ENCODE data around the gene CLSTN2. TPM values are rescaled to one million over a fixed set of nuclear protein-coding genes. Genes with fewer than 3 reads are reported as not detected.

Gene CLSTN2
- total RNA-seq, 1 experiment from 2014 or later = not detected

DNA sequence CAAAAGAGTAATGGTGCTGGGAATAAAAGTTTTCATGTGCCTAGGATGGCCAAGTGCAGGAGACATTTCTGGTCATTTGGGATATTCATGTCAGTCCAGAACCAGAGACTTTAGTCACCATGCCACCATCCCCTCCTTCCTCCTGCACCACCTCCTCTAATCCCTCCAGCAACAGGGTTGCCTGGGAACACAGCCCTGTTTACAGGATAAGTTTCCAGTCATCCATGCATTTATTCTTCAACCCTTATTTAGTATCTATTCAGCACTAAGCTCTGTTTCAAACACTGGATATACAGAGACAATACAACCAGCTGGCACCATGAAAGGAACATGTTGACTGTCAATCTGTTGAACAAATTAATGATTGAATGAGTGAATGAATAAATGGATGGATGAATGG lies 211.7 kb downstream of the CLSTN2 start:
- no peak for DNase-seq (ENCODE audit: low spot score)

DNA sequence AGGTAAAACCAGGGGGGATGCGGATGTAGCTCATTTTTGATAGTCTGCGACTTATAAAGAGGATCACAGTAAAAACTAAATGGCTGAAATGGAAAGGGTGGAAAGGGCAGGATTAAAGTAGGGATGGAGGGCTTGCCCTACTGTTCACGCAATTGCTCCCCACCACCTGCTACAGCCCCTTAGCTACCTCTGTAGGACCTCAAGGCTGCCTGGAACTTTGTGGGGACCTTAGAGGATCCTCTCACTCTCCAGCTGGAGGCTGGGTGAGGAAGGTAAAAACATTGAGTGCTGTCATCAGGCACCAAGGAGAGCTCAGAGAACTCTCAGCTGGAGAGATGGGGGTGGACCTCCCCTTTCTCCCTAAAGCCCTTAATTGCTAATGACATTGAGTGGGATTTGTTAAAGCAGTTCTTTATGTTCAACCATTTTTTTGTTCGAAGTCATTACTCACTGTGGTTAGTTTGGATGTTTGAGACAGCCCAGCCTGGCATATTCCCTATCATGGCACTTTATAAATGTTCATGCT lies 213.0 kb downstream of the CLSTN2 start:
- DNase-seq (ENCODE audit: low spot score) = no peak

DNA sequence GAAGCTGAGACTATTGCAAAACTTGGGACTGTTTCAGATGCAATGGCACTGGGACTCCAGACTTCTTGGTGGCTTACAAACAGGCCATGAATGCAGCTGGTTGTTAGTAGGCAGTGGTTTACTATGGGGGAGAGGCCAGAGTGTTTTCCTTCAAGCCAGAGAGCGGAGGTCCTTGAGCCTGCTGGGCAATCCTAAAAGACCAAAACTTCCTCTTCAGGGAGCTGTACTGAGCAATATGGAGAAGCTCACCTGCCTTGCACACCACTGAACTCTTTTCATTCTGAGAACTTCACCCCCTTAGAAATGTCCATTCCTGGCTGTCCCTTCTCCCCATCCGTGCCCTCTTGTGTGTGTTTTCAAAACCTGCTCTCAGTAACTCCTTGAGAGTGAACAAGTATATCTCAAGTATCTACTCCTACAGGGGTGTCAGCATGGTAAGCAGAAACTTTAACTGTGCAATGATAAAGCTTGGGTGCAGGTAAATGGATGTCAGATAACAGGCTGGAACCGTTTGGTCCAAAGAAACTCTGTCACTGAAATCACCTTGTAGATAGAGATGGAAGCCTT lies 213.9 kb downstream of the CLSTN2 start:
- no peak for DNase-seq (ENCODE audit: low spot score)

DNA sequence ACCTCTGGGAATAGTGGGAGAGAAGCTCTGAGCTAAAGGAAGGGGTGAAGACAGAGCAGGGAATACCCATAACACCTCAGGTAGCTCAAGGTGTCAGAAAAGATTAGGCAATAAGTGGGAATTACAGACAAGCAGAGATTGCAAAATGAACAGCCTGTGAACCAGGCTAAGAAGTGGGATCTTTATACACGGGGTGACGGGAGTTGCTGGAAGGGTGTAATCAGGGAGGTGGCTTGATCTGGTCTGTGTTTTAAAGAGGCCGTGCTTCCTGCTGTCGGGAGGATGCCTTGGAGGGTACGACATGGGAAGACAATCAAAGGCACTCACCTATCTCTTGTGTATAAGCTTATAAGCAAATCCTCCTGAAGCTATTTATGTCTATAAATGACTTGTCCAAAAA lies 216.3 kb downstream of the CLSTN2 start:
- no peak for DNase-seq (ENCODE audit: low spot score)

DNA sequence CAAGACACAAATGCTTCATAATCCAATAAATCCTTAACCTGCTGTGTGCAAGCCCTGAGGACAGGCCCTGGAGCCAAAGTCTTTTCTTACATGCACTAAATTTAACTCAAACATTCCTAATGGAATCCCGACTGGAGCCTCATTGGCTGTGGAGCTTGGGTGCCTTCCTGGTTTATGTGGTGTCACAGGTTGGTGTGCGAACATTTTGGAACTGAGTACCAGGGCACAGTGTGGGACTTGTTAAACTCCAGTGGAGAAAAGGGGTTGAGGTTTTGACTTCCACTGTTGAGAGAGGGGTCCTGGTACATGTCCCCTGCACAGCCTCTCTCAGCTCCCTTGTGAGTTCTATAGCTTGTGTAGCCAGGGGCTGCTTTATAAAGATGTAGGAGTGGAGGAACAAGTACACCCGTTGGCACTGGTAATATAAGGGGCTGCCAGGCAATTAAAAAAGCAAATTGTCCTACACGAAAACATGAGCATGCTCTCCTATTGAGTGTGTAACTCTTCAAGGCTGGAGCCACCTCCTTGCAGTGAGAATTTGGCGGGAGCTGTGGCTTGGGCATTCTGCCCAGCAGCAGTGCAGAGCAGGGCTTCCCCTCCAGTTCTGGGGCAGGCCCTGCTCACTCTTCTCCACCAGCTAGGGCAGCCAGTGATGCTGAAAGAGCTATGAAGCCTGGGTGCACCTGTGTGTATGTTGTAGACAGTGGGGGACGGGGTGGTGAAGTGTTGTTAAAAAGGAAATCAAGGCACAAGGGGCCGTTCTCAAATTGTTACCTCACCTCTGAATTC lies 218.1 kb downstream of the CLSTN2 start:
- DNase-seq (ENCODE audit: low spot score) = no peak

DNA sequence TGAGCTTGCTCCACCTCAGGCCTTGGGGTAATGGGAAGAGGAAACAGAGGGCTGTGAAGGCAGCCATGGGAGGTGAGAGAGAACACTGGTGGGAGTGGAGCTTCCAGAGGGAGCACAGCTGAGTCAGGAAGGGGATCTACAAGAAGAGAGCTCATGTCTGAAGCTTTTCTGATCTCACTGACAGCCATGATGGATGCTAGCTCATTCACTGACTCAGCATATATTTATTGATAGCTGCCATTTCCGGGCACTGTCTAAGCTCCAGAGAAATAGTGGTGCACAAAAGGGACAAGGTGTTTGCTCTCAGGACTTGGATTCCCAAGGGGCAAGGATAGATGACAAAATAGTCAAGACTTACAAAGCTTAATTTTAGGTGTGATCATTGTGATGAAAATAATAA lies 218.8 kb downstream of the CLSTN2 start:
- DNase-seq (ENCODE audit: low spot score) = no peak

DNA sequence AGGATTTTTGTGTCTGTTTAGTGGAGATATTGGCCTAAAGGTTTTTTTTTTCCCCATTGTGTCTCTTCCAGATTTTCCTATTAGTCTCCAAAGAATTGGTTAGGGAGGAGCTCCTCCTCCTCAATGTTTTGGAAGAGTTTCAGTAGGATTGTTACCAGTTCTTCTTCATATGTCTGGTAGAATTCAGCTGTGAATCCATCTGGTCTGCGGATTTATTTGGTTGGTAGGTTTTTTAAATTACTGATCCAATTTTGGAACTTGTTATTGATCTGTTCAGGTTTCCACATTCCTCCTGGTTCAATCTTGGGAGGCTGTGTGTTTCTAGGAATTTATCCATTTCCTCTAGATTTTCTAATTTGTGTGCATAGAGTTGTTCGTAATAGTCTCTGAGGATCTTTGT lies 222.2 kb downstream of the CLSTN2 start:
- no peak for DNase-seq (ENCODE audit: low spot score)

DNA sequence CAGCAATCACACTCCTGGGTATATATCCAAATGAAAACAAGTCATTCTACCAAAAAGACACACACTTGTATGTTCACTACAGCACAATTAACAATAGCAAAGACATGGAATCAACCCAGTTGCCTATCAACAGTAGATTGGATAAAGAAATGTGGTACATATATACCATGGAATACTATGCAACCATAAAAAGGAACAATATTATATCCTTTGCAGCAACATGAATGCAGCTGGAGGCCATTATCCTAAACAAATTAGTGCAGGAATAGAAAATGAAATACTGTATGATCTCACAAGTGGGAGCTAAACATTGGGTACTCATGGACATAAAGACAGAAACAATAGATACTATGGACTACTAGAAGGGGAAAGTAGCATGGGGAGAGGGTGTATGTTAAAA lies 224.7 kb downstream of the CLSTN2 start:
- DNase-seq (ENCODE audit: low spot score) = no peak

DNA sequence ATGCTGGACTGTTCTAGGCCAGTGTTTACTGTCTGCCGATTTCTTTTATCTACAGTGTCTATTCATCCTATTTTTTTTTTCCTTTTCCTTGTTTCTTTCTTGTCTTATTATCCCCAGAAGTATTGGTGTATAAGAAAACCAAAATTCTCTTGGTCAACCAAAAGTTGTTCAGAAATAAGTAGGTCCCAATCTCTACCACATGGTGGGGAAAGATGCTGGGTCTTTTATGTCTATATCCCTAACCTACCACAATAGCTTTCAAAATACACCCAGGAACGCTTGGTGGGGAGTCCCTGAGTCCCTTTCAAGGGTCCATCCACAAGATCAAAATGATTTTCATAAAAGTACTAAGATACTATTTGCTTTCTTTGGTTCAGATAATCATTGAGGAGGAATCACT lies 225.6 kb downstream of the CLSTN2 start:
- DNase-seq (ENCODE audit: low spot score) = no peak

DNA sequence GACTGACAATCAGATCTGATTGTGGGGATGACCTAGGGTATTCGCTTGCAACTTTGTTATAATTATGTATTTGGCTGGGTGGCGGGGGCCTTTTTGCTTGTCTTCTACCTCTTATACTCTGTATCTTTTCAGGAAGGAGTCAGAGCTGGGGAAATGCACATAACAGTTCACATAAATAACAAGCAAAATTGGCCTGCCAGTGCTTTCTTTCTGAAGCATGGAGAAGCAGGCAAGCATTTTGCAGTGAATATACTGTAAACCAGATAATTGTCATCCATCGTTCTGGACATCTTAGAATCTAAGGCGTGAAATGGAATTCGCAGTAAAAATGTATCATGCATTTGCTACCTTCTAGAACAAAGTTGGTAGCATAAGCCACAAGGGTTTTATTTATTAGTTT lies 227.6 kb downstream of the CLSTN2 start:
- no peak for DNase-seq (ENCODE audit: low spot score)

DNA sequence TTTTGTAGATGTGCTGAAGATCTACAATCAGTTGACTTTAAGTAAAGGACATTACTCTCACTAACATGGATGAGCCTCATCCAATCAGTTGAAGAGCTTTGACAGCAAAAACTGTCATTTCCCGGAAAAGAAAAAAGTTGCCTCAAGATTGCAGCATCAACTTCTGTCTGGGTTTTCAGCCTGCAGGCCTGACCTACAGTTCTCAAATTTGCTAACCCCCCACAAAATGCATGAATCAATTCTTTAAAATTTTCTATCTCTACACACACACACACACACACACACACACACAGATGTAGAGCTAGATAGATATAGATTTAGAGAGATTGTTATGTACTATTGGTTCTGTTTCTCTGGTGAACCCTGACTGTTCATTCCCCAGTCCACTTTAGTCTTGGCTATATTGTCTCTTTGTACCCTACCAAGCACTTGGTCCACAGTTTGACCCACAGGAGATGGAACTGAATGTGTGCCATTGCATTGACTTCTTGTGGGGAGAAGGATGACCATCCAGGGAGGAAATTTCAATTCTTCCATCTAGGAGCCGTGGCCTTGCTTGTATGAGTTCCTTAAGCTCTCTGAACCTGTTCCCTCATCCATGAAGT lies 228.3 kb downstream of the CLSTN2 start:
- DNase-seq (ENCODE audit: low spot score) = no peak

DNA sequence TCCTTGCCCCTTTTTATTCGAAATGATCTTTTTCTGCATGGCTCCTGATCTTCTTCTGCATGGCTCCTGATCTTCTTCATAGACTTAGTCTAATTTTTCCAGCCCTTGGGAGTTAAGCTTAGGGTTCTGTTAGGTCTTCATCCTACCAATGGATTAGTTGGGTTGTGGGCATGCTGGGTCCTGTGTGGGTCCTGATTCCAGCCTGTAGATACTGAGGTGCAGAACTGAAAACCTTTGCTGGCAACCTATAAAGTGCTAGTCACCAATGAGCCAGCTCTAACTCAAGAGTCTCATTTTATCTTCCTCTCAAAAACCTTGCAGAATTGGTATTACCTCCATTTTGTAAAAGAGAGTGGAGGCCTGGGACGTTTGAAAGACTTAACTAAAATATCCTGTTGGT lies 229.2 kb downstream of the CLSTN2 start:
- no peak for DNase-seq (ENCODE audit: low spot score)

DNA sequence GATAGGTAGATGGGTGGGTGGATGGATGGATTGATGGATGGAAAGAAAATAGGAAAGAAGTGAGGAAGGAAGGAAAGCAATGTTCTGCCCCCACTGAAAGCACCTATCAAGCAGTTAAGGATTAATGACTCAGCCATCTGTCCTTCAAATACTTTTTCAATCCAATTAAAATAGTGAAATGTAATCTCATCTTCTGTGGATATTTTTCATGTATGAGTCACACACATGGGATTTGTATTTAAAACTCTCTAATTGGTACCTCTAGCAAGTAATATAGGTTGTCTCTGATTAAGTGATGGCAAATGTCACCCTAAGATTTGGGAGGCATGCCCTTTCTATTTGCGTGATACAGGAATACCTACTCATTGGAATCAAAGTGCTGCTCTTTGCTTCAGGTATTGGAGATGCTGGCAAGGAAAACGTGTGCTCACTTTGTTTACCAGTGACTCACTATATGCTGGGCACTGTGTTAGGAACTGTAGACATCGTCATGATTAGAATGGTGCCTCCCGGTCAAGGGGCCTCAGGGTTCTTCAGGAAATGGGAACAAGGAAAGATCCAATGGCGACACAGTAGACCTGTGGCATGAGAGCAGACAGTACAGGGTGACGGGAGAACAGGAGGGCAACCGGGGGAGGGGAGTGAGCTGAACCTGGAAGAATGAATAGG lies 230.1 kb downstream of the CLSTN2 start:
- DNase-seq (ENCODE audit: low spot score) = no peak

DNA sequence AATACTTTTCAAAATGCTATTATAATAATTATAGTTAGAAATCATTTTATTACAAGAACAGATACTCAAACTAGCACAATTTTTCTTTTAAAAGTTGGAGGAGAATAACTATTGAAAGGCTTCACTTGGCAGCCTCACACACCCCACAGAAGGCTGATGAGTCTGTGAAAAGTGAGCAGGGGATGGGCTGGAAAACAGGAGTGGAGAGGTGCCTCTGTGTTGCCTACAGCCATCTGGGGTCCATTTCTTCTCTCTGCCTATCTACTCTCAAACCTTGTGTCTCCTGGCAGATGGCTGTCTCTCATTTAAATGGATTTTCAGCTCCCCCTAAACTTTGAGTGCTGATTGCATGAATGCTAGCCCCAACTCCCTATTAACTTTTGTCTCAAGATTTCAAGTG lies 230.8 kb downstream of the CLSTN2 start:
- DNase-seq (ENCODE audit: low spot score) = no peak

DNA sequence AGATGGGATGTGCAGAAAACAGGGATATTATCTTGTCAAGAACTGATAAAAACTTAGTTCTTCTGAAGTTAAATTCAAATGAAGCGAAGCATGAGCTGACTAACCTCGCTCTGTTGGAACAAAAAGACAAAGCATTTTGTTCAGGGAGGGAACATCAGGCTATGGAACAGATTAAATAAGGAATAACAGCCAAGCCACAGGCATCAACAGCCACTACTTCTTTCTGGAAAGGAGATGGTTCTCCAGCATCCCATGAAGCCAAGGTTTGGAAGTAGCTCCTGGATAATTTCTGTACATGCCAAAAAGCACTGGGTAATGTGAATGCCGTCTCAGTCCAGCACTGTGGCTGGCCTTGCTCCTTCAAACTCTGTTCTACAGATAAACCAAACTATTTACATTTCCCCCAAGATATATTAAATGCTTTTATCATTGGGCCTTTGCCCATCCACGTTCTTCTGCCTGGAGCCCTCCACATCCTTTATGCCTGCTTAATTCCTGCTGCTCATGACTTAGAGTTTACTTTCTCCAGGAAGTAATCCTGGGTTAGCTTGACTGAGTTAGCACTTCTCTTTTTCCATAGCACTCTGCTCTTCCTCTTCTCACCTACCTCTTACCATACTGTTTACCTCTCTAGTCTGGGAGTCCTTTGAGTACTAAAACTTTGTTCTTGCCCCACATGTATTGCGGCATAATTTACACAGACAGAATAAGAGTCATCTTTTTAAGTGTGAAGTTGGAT lies 232.0 kb downstream of the CLSTN2 start:
- no peak for DNase-seq (ENCODE audit: low spot score)

DNA sequence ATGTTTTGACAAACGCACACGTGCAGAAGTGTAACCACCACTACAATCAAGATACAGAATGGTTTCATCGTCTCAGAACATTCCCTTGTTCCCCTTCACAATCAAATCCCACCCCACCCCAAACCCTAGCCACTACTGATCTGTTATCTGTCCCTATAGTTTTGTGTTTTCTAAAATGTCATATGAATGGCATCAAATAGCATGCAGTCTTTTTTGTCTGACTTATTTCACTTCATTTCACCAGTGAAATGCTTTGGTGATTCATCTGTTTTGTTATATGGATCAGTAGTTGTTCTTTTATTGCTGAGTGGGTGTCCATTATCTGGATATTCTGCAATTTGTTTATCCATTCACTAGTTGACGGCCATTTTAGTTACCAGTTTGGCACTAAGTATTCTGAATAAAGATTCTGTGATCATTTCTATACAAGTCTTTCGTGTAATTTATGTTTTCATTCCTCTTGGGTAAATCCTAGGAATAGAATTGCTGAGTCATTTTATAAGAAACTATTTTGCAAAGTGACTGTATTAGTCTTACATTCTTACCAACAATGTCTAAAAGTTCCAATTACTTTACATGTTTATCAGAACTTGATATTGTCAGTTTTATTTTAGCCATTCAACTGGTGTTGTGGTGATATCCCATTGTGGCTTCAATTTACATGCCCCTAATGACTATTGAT lies 232.8 kb downstream of the CLSTN2 start:
- DNase-seq (ENCODE audit: low spot score) = no peak

DNA sequence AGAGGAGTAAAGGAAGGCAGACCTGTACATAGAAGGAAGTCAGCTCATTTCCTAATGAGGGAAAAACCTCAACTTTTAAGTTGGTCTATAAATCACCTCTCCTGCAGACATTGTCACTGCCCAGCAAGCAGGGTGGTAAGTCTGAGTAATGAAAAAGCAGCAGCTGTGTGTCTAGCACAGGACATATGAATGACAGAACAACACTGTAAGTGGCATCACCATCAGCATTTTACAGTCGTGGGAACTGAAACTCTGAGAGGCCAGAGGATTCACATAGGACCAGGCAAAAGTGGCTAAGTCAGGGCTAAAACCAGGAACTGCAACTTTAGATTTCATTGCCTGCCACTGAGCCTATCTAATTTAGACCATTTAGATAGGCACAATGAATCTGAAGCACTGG lies 235.6 kb downstream of the CLSTN2 start:
- DNase-seq (ENCODE audit: low spot score) = no peak

DNA sequence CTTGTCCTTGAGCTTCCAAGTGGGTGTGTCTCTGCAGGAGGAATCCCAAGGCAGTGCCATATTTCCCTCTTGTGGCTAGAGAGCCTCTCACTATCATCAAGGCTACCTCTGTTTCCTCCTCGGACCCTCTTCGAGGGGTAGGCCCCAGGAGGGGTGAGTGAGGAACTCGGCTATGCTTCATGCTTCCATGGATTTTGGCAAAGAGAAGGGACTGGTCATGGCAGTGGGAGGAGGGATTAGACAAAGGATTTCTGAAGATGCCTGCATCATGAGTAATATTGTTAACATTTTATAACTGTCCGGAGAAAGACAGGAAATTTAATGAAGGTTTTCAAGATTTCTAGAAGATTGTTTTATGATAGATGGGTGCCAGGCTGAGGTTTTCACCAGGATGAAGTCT lies 241.5 kb downstream of the CLSTN2 start:
- no peak for DNase-seq (ENCODE audit: low spot score)

DNA sequence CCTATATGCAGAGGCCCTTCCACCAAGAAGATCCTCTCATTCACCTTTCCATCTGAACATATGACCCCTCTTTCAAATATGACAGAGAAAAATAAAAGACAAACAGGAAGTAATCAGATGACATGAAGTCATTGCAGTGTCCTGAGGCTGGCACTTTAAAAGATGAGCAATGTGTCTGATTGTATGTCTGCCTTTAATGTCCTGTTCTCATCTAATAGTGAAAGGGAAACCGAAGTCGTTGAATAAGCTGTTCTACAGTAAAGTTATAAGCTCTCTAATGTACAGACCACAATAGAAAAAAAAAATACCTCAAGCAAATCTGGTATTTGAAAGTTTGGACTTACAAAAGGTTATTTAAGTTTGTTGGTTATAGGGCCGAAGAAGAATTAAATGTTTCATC lies 243.0 kb downstream of the CLSTN2 start:
- no peak for DNase-seq (ENCODE audit: low spot score)

DNA sequence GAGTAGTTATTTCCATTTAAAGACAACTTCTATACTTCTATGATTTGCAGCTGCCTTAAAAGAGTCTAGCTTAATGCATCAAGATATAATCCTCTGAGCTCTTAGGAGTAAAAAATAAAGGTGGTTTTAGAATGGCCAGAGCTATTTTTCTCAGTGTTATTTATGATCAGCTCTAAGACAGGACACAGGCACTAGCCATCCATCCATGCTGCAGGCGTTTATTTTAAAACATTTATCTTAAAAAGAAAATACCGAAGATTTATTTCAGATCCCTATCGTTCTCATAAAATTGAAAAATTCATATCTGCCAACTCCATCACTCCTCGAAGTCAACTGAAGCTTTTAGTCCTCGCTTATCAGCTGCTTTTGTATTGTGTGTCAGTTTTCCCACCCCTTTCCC lies 243.5 kb downstream of the CLSTN2 start:
- DNase-seq (ENCODE audit: low spot score) = no peak

DNA sequence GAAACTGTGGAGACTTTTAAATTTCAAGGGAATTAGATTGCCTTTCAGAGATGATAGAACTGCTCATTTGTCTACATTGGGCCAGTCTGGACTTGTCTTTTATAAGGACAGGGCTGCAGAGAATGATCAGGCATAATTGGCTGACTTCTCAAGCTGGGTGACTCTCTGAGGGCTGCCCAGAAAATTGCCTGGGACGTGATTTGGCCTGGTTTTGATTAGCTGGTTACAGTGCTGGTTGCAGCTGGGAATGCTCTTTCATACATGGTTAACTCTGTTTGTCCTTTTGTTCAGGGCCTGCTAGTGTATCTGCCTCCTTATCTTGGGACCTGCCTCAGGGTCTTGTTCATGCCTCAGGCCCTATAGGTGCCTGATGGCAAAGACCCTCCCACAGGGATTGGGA lies 245.6 kb downstream of the CLSTN2 start:
- no peak for DNase-seq (ENCODE audit: low spot score)

Measured in HT-29 (cell line).